Esophagus muscularis mucosa (tissue), 3 donors: ENCODE results near the gene RELT.

Experiments used
- POLR2A ChIP-seq: fragments of 450-650 bp; IDR thresholded peaks from one replicate; pipeline ENCODE4 v1.6.1; 2017; ENCODE audit warnings: antibody characterized with exemption, moderate library complexity, mild to moderate bottlenecking, low read depth
- TF ChIP-seq, protein P1 (sequence below), 3 experiments: fragments of 200-600 bp in 2 of 3; fragments of 450-650 bp in 1 of 3; sonication (generic) in 2 of 3; IDR thresholded peaks; one replicate each; pipeline ENCODE4 v1.5.1; 2017 to 2019; ENCODE audit warnings: antibody characterized with exemption in 3 of 3, mild to moderate bottlenecking in 2 of 3, moderate library complexity in 1 of 3

- TF ChIP-seq POLR2A = peak; percentile 91
- TF ChIP-seq, protein P1, sequence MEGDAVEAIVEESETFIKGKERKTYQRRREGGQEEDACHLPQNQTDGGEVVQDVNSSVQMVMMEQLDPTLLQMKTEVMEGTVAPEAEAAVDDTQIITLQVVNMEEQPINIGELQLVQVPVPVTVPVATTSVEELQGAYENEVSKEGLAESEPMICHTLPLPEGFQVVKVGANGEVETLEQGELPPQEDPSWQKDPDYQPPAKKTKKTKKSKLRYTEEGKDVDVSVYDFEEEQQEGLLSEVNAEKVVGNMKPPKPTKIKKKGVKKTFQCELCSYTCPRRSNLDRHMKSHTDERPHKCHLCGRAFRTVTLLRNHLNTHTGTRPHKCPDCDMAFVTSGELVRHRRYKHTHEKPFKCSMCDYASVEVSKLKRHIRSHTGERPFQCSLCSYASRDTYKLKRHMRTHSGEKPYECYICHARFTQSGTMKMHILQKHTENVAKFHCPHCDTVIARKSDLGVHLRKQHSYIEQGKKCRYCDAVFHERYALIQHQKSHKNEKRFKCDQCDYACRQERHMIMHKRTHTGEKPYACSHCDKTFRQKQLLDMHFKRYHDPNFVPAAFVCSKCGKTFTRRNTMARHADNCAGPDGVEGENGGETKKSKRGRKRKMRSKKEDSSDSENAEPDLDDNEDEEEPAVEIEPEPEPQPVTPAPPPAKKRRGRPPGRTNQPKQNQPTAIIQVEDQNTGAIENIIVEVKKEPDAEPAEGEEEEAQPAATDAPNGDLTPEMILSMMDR (IDR thresholded peaks at IDR 0.05) = peak; percentile 90 to 97 (median 97)
Measured at GRCh38 chr11:73376160-73376802, at the start of gene RELT.
